WI38 (cell line): Measurements from ENCODE around the gene CDCP2.

Experiments
- H3K4me3 ChIP-seq: 2 replicates; pipeline ENCODE4 v1.5.1; 2011; ENCODE audit warnings: low read depth, mild to moderate bottlenecking, control low read depth, low read length
- CTCF ChIP-seq: IDR thresholded peaks from 2 replicates; pipeline ENCODE4 v1.5.1; 2012; ENCODE audit warnings: low read depth, mild to moderate bottlenecking, control low read depth, low read length

The CDCP2 gene

DNA sequence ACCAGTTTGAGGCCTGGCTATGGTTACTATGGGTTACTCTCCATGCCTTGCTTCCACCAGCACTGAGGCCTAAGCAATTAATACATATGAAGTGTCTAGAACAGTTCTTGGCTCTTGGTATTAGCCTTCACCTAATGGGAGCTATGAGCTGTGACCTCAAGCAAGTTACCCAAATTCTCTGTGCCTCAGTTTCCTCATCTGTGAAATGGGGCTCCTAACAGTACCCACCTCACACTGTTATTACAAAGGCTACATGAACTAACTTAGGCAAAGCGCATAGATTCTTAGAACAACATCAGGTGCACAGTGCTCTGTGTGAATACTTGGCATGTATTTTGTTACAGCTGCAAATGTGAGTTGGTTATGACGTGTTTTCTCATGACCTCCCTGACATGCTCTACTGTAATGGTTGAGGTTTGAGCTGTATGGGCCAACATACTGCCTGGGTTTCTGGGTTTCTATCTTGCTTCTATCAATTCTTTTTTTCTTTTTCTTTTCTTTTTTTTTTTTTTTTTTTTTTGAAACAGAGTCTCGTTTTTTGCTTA, 26.5 kb downstream of the CDCP2 start:
- no peak for TF ChIP-seq CTCF
- H3K4me3 ChIP-seq = no peak overlapping the region

DNA sequence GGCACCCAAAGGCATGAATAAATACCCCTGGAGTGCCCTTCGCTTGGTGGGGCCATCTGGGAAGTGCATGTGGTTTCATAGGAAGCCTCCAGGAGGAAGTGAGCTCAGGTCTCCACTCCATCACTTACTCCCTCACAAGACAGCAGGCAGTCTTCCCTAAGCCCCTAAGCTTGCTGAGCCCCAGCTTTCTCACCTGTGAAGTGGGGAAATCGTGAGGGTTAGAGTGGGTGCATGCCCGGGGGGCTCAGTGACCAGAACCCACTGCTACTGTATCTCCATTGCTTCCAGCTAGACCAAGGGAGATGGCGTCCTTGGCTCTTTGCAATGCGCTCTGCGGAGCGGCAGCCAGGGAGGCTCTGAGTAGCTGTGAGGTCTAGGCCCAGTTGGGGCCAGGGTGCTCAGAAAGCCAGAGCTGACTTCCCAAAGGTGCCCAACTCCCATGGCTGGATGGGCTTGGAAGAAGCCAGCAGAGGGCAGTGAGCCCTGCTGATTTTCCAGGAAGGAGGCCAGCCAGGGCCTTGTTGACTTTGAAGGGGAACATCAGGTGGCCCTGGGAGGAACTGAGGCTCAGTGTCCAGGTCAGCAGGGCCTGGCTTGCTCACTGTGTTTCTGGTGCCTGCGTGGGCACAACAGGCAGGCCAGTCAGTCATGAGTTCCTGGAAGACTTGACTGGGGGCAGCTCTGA, 27.3 kb downstream of the CDCP2 start:
- no peak for TF ChIP-seq CTCF
- no peak overlapping the region for H3K4me3 ChIP-seq

- TF ChIP-seq CTCF = no peak
- H3K4me3 ChIP-seq = no peak overlapping the region
Measured at GRCh38 chr1:54124906-54125305, 27.9 kb downstream of the CDCP2 start.

GRCh38 chr1:54124472-54124871, 28.3 kb downstream of the CDCP2 start:
- no peak for TF ChIP-seq CTCF
- H3K4me3 ChIP-seq = no peak overlapping the region

DNA sequence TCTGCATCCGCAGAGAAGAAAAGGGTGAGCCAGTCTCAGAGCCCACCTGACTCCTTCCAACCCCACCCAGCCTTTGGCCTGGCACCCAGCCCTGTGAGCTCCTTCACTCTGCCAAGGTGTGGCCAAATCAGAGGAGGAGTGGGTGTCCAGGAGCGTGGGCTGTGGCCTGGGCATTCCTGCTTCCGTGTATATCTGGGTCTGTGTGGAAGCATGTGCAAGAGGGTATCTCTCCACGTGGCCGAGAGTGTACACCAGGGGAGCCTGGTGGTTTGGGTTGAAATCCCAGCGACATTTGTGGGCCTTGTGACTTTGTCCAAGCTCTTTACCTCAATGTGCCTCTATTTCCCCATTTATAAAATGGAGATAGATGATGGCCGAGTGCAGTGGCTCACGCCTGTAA, 29.8 kb downstream of the CDCP2 start:
- H3K4me3 ChIP-seq = no peak overlapping the region
- no peak for TF ChIP-seq CTCF

DNA sequence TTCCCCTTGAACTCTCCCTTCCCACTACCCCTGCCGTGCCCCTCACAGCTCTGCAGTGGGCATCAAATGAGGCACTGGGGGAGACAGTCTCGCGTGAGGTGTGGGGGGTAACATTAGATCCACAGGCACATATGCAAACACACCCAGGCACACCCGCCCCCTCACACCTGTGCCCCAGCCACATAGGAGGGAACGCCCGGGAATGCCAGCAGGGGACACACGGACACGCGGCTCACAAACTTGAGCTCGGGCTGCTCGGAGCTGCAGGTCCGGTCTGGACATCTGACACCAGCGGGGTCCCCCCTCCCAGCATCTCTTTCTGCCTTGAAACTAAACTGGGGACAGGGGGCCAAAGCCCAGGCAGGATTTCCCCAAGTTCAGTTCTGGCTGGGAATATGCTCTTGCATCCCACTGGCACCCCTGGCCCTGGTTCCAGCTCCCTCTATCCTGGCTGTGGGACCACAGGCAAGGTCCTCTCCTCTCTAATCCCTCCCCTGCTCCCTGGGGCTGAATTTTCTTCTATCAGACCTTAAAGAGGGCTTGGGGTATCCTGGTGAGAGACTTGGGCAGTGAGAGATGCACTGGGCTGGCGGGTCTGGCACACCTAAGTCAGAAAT, 30.6 kb downstream of the CDCP2 start:
- TF ChIP-seq CTCF = no peak
- H3K4me3 ChIP-seq = no peak overlapping the region

GRCh38 chr1:54121482-54122134, 31.2 kb downstream of the CDCP2 start:
- peak overlapping the region; percentile 27; the same call in 1 of the 2 replicates for H3K4me3 ChIP-seq
- peak; percentile 68 for TF ChIP-seq CTCF
